ENCODE results near the gene NRP1. TPM values are rescaled to one million over a fixed set of nuclear protein-coding genes. Genes with fewer than 3 reads are reported as not detected.

NRP1 gene
- polyA plus RNA-seq, 1 experiment: 218 TPM

- Histone ChIP-seq H3K27ac (ENCODE audit: low read depth, low read length) (peak overlapping the region; percentile 63), H3K4me3 (ENCODE audit: low read depth, low read length) (no peak overlapping the region; the same call in 1 of the 2 replicates), H3K27me3 (ENCODE audit: control insufficient read depth, insufficient read depth, low read length) (no peaks in the 10 kb centered on the region), H3K9me3 (ENCODE audit: control insufficient read depth, insufficient read depth, low read length) (no peaks in the 10 kb centered on the region)
- no peak for DNase-seq (ENCODE audit: low read depth, low spot score)
- TF ChIP-seq CTCF (IDR thresholded peaks at IDR 0.05; ENCODE audit: low read depth, low read length): no peak
- CTCF ChIA-PET: no interaction called here
- POLR2A ChIA-PET: no interaction called here
Measured at GRCh38 chr10:33377658-33378025, 43.2 kb upstream of the NRP1 start.

- CTCF ChIA-PET: no interaction called here
- POLR2A ChIA-PET: interaction anchor here (1.3 kb wide), 1 partner anchor 11 kb away, joined by 4 read pairs; no protein-coding TSS in a partner anchor
- Histone ChIP-seq H3K4me3 (ENCODE audit: low read depth, low read length) (peak overlapping the region; percentile 23), H3K27me3 (ENCODE audit: control insufficient read depth, insufficient read depth, low read length) (no peaks in the 10 kb centered on the region), H3K9me3 (ENCODE audit: control insufficient read depth, insufficient read depth, low read length) (no peaks in the 10 kb centered on the region), H3K27ac (ENCODE audit: low read depth, low read length) (peak overlapping the region; percentile 73)
- DNase-seq (ENCODE audit: low read depth, low spot score): peak; percentile 16
- no peak for TF ChIP-seq CTCF (IDR thresholded peaks at IDR 0.05; ENCODE audit: low read depth, low read length)
Measured at GRCh38 chr10:33376976-33377657, 42.6 kb upstream of the NRP1 start.

- Histone ChIP-seq H3K27ac (ENCODE audit: low read depth, low read length) (peak overlapping the region; percentile 25), H3K27me3 (ENCODE audit: control insufficient read depth, insufficient read depth, low read length) (no peaks in the 10 kb centered on the region), H3K4me3 (ENCODE audit: low read depth, low read length) (no peak overlapping the region), H3K9me3 (ENCODE audit: control insufficient read depth, insufficient read depth, low read length) (no peaks in the 10 kb centered on the region)
- POLR2A ChIA-PET: interaction anchor here (1.3 kb wide), 1 partner anchor 11 kb away, joined by 4 read pairs; no protein-coding TSS in a partner anchor
- TF ChIP-seq CTCF (IDR thresholded peaks at IDR 0.05; ENCODE audit: low read depth, low read length): no peak
- no peak for DNase-seq (ENCODE audit: low read depth, low spot score)
- CTCF ChIA-PET: no interaction called here
Measured at GRCh38 chr10:33376476-33376875, 42.0 kb upstream of the NRP1 start.

GRCh38 chr10:33373263-33373662 is 38.8 kb upstream of the NRP1 start:
- ChIA-PET POLR2A (no interaction called here), CTCF (no interaction called here)
- Histone ChIP-seq H3K27me3 (ENCODE audit: control insufficient read depth, insufficient read depth, low read length) (no peaks in the 10 kb centered on the region), H3K27ac (ENCODE audit: low read depth, low read length) (no peak overlapping the region), H3K4me3 (ENCODE audit: low read depth, low read length) (no peak overlapping the region), H3K9me3 (ENCODE audit: control insufficient read depth, insufficient read depth, low read length) (peaks cover 3% of the 10 kb centered on the region; the same call in 1 of the 2 replicates)
- no peak for DNase-seq (ENCODE audit: low read depth, low spot score)
- TF ChIP-seq CTCF (IDR thresholded peaks at IDR 0.05; ENCODE audit: low read depth, low read length): no peak

- peaks cover 12% of the 10 kb centered on the region for H3K9me3 ChIP-seq (ENCODE audit: control insufficient read depth, insufficient read depth, low read length)
- no peak overlapping the region for H3K4me3 ChIP-seq (ENCODE audit: low read depth, low read length)
- ChIA-PET CTCF (no interaction called here), POLR2A (no interaction called here)
- no peak for DNase-seq (ENCODE audit: low read depth, low spot score)
- H3K27me3 ChIP-seq (ENCODE audit: control insufficient read depth, insufficient read depth, low read length): no peaks in the 10 kb centered on the region
- no peak for TF ChIP-seq CTCF (IDR thresholded peaks at IDR 0.05; ENCODE audit: low read depth, low read length)
- no peak overlapping the region for H3K27ac ChIP-seq (ENCODE audit: low read depth, low read length)
Measured at GRCh38 chr10:33371234-33371633, 36.8 kb upstream of the NRP1 start.

All from AG04450 (cell line).